ENCODE measurements around the gene PLPPR3. TPM values are rescaled to one million over a fixed set of nuclear protein-coding genes. Genes with fewer than 3 reads are reported as not detected.
A peak's percentile ranks its signal among the peaks of the same experiment; 100 is the strongest.

The PLPPR3 gene
- polyA plus RNA-seq, 1 donor (not counting 4 experiments of a cell fraction or from before 2014, with no cell fraction given) = not detected

DNA sequence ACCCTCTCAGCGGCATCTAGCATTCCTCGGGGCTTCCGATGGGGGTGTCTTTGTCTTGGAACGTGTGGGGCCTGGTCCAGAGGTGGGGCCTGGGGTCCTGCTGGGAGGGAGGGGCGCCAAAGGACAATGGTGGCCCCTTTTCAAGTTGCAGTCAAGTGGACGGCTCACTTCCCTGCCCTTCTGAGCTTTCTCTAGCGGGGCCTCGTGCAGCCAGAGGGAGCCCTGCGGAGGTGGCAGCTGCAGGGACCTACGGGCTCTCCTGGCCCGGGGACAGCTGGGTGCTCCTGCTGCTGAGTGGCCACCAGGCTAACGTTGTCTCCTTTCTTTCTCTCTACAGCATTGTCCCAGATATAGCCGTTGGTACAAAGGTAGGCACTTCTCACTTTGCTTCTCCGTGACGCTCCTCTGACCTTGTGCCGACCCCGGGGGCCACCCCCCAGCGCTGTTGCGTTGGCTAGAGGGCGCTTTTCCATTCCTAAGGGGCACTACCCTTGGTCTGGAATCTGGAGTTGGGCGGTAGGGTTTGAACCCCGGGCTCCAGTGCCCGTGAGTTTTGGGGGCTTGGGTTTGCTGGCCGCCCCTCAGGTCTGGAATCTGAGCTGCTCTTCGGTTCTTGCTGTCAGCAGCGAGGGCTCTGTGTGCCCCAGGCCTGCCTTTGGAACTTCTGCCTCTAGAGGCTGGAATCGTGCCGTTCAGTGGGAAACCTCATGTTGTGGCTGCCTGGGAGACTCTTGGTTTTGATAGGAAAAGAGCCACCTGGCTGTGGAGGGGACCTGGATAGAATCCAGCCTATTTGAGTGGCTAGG lies 22.5 kb downstream of the PLPPR3 start:
- peak overlapping the region; percentile 83 to 99 (median 91) for H3K4me3 ChIP-seq (ENCODE audit: control insufficient read depth in 2 of 3, extremely low read depth in 1 of 3, insufficient read depth in 2 of 3, low read depth in 1 of 3, low read length in 3 of 3)
- no peak for FAIRE-seq
- H3K4me1 ChIP-seq (ENCODE audit: control insufficient read depth, extremely low read depth, insufficient read depth, low read length) = peaks cover 32% of the 10 kb centered on the region
- H3K27me3 ChIP-seq (ENCODE audit: control insufficient read depth, extremely low read depth, insufficient read depth, low read length) = no peaks in the 10 kb centered on the region
- dilution Hi-C loops (cut with MboI; ENCODE audit: extremely low pct_ligation_motif_present, low sequenced_read_pairs) = no loop called here
- H4K20me1 ChIP-seq (ENCODE audit: control insufficient read depth, extremely low read depth, insufficient read depth, low read length) = peaks cover 58% of the 10 kb centered on the region
- peaks cover 64% of the 10 kb centered on the region for H3K79me2 ChIP-seq (ENCODE audit: control insufficient read depth, insufficient read depth, low read length)
- peak overlapping the region; percentile 67 for H3K27ac ChIP-seq (ENCODE audit: control insufficient read depth, insufficient read depth, low read length)
- H3K36me3 ChIP-seq (ENCODE audit: control insufficient read depth in 2 of 2, extremely low read depth in 1 of 2, insufficient read depth in 2 of 2, low read length in 2 of 2) = peaks cover 20 to 52% of the 10 kb centered on the region in 2 experiments
- peak overlapping the region; percentile 96 for H3K4me2 ChIP-seq (ENCODE audit: control insufficient read depth, extremely low read depth, insufficient read depth, low read depth, low read length)
- no peaks in the 10 kb centered on the region for H3K9me3 ChIP-seq (ENCODE audit: control insufficient read depth, low read depth, low read length)
- no peaks in the 10 kb centered on the region for H3K9me1 ChIP-seq (ENCODE audit: control insufficient read depth, extremely low read depth, insufficient read depth, low read length)
- DNase-seq (ENCODE audit: low read depth, low spot score) = no peak
- peak overlapping the region; percentile 91 for H3K9ac ChIP-seq (ENCODE audit: control insufficient read depth, extremely low read depth, insufficient read depth, low read length)
- no peak for TF ChIP-seq EZH2 (IDR thresholded peaks at IDR 0.05; ENCODE audit: low read length)
- TF ChIP-seq, protein P1, sequence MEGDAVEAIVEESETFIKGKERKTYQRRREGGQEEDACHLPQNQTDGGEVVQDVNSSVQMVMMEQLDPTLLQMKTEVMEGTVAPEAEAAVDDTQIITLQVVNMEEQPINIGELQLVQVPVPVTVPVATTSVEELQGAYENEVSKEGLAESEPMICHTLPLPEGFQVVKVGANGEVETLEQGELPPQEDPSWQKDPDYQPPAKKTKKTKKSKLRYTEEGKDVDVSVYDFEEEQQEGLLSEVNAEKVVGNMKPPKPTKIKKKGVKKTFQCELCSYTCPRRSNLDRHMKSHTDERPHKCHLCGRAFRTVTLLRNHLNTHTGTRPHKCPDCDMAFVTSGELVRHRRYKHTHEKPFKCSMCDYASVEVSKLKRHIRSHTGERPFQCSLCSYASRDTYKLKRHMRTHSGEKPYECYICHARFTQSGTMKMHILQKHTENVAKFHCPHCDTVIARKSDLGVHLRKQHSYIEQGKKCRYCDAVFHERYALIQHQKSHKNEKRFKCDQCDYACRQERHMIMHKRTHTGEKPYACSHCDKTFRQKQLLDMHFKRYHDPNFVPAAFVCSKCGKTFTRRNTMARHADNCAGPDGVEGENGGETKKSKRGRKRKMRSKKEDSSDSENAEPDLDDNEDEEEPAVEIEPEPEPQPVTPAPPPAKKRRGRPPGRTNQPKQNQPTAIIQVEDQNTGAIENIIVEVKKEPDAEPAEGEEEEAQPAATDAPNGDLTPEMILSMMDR (optimal IDR thresholded peaks at IDR 0.05 in 1 of 3, IDR thresholded peaks at IDR 0.05 in 1 of 3, conservative IDR thresholded peaks at IDR 0.05 in 1 of 3; ENCODE audit: extremely low read depth in 1 of 3, insufficient read depth in 2 of 3, low read length in 3 of 3) = peak in 2 of 3 experiments; percentile 22 to 48
- H2AFZ ChIP-seq (ENCODE audit: control insufficient read depth, low read length) = no peak overlapping the region

DNA sequence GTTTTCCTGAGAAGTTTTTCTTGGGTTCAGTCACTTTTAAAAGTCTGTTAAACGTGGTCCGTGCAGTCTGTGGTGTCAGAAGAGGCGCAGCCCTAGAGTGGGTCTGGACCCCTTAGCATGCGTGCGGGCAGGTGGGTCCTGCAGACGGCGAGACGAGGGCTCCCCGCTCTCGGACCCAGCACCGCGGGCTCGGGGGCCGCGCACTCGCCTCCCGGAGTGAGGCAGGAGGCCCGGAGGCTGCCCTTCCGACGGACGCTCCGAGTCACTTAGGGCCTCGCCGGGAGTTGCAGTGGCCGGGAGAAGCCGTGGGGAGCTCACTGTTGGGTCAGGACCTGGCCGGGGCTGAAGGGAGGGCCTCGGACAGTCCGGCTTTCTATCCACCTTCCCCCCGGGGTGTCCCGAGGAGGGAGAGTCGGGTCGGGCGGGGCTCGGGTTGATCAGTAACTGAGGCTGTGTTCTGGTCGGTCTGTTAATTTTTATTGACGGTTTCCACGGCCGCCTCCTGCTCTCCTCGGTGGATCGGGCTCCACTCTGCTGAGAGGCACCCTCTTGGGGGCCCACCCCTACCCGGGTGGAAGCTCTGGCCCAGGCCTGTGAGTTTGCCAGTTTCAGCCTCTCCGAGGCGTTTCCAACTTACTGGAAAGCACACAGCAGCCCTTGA lies 23.2 kb downstream of the PLPPR3 start:
- Histone ChIP-seq H2AFZ (ENCODE audit: control insufficient read depth, low read length) (no peak overlapping the region), H3K27ac (ENCODE audit: control insufficient read depth, insufficient read depth, low read length) (peak overlapping the region; percentile 67), H3K79me2 (ENCODE audit: control insufficient read depth, insufficient read depth, low read length) (peaks cover 57% of the 10 kb centered on the region), H3K4me1 (ENCODE audit: control insufficient read depth, extremely low read depth, insufficient read depth, low read length) (peaks cover 32% of the 10 kb centered on the region), H3K9ac (ENCODE audit: control insufficient read depth, extremely low read depth, insufficient read depth, low read length) (peak overlapping the region; percentile 91), H3K27me3 (ENCODE audit: control insufficient read depth, extremely low read depth, insufficient read depth, low read length) (no peaks in the 10 kb centered on the region), H4K20me1 (ENCODE audit: control insufficient read depth, extremely low read depth, insufficient read depth, low read length) (peaks cover 53% of the 10 kb centered on the region), H3K9me3 (ENCODE audit: control insufficient read depth, low read depth, low read length) (no peaks in the 10 kb centered on the region), H3K4me2 (ENCODE audit: control insufficient read depth, extremely low read depth, insufficient read depth, low read depth, low read length) (peak overlapping the region; percentile 96), H3K9me1 (ENCODE audit: control insufficient read depth, extremely low read depth, insufficient read depth, low read length) (no peaks in the 10 kb centered on the region), H3K36me3 (ENCODE audit: control insufficient read depth in 2 of 2, extremely low read depth in 1 of 2, insufficient read depth in 2 of 2, low read length in 2 of 2) (peaks cover 14 to 45% of the 10 kb centered on the region in 2 experiments), H3K4me3 (ENCODE audit: control insufficient read depth in 2 of 3, extremely low read depth in 1 of 3, insufficient read depth in 2 of 3, low read depth in 1 of 3, low read length in 3 of 3) (peak overlapping the region; percentile 83 to 99 (median 91))
- FAIRE-seq (no peak), DNase-seq (ENCODE audit: low read depth, low spot score) (no peak)
- TF ChIP-seq, protein P1 (optimal IDR thresholded peaks at IDR 0.05 in 1 of 3, IDR thresholded peaks at IDR 0.05 in 1 of 3, conservative IDR thresholded peaks at IDR 0.05 in 1 of 3; ENCODE audit: extremely low read depth in 1 of 3, insufficient read depth in 2 of 3, low read length in 3 of 3) = no peak
- TF ChIP-seq EZH2 (IDR thresholded peaks at IDR 0.05; ENCODE audit: low read length) = no peak
- dilution Hi-C loops (cut with MboI; ENCODE audit: extremely low pct_ligation_motif_present, low sequenced_read_pairs) = no loop called here

All from keratinocyte (primary cell).